K562 (cell line): Measurements from ENCODE around the gene CTDNEP1. TPM values are rescaled to one million over a fixed set of nuclear protein-coding genes. Genes with fewer than 3 reads are reported as not detected.
A peak's percentile ranks its signal among the peaks of the same experiment; 100 is the strongest.

Experiments used
- BRD9 ChIP-seq: fragments of 450-650 bp; IDR thresholded peaks from 2 replicates; pipeline ENCODE4 v1.6.1; 2018; ENCODE audit warnings: low read depth; ENCODE audit not compliant: partially characterized antibody
- CTCFL ChIP-seq: IDR thresholded peaks from 2 replicates; pipeline ENCODE4 v1.6.1; 2011; ENCODE audit warnings: borderline replicate concordance, low read depth, mild to moderate bottlenecking, moderate library complexity, low read length; ENCODE audit not compliant: insufficient read depth, poor library complexity, severe bottlenecking
- MYC ChIP-seq, 2 experiments: fragments of 250-450 bp in 1 of 2; sonication (Bioruptor Pico) in 1 of 2; IDR thresholded peaks; 2 replicates each; pipeline versions ENCODE4 v1.5.1 to v1.6.1; 2012 to 2021; ENCODE audit warnings: low read depth in 2 of 2, borderline replicate concordance in 1 of 2, improper control_type of control experiment in 1 of 2, low read length in 1 of 2, mild to moderate bottlenecking in 1 of 2, moderate library complexity in 1 of 2
- RBM25 ChIP-seq: fragments of 200-400 bp; formaldehyde crosslinking; IDR thresholded peaks from 2 replicates; pipeline ENCODE4 v1.6.1; 2018; ENCODE audit warnings: low read length, low read depth, moderate library complexity; ENCODE audit not compliant: severe bottlenecking
- STAT6 ChIP-seq: sonication (generic); formaldehyde crosslinking; IDR thresholded peaks from 2 replicates; pipeline ENCODE4 v1.8.1; 2023; ENCODE audit warnings: mild to moderate bottlenecking, missing genetic modification reagents
- TOE1 ChIP-seq, 2 experiments: fragments of 450-650 bp in 1 of 2; sonication (generic) in 1 of 2; formaldehyde crosslinking in 1 of 2; IDR thresholded peaks; 2 replicates each; pipeline versions ENCODE4 v1.7.1 to v1.8.0; 2016 to 2022; ENCODE audit warnings: borderline replicate concordance in 2 of 2, mild to moderate bottlenecking in 2 of 2, antibody characterized with exemption in 1 of 2, inconsistent platforms in 1 of 2, low read depth in 1 of 2, missing genetic modification reagents in 1 of 2, moderate library complexity in 1 of 2
- TSHZ1 ChIP-seq: fragments of 250-450 bp; sonication (Bioruptor Pico); IDR thresholded peaks from 2 replicates; pipeline ENCODE4 v1.4.0; 2020; ENCODE audit warnings: mild to moderate bottlenecking, moderate library complexity
- XRCC5 ChIP-seq: fragments of 200-400 bp; formaldehyde crosslinking; IDR thresholded peaks from 2 replicates; pipeline ENCODE4 v1.6.1; 2017; ENCODE audit warnings: low read depth, mild to moderate bottlenecking, low read length
- ZBTB11 ChIP-seq, 3 experiments: fragments of 200-800 bp in 1 of 3; fragments of 250-450 bp in 1 of 3; fragments of 450-650 bp in 1 of 3; sonication (Bioruptor Pico) in 1 of 3; sonication (Bioruptor generic) in 1 of 3; formaldehyde crosslinking in 1 of 3; IDR thresholded peaks; 2 replicates each; pipeline versions ENCODE4 v1.6.1 to v1.8.0; 2016 to 2022; ENCODE audit warnings: mild to moderate bottlenecking in 2 of 3, missing genetic modification characterization in 2 of 3, missing compliant biosample characterization in 1 of 3, moderate library complexity in 1 of 3
- ZNF140 ChIP-seq: fragments of 250-450 bp; sonication (Bioruptor Pico); IDR thresholded peaks from 2 replicates; pipeline ENCODE4 v1.8.0; 2021; ENCODE audit warnings: moderate library complexity, mild to moderate bottlenecking, inconsistent platforms
- ZNF551 ChIP-seq: fragments of 250-450 bp; sonication (Bioruptor Pico); IDR thresholded peaks from 2 replicates; pipeline ENCODE4 v1.5.0; 2021; ENCODE audit warnings: mild to moderate bottlenecking, moderate library complexity
- polyA plus RNA-seq, 8 experiments: library from polyadenylated mRNA; depleted of rRNA in 4 of 8; stranded (reverse) in 5 of 8; unstranded in 3 of 8; fragments of >200 nt; fragmentation: Nextera tagmentation in 2 of 8; fragmentation: Illumina TruSeq in 1 of 8; extraction: Ambion mirVana in 2 of 8; extraction: Trizol in 1 of 8; gene quantifications; 2 replicates each; pipeline versions ENCODE4 v1.2.1 to v1.2.3, GENCODE V29; 2011 to 2014; ENCODE audit warnings: inconsistent platforms in 1 of 8, missing spikeins in 1 of 8
- total RNA-seq, 7 experiments: library from RNA; depleted of rRNA in 6 of 7; stranded (reverse); fragments of >200 nt in 6 of 7; fragmentation: Illumina TruSeq in 2 of 7; extraction: Trizol in 2 of 7; gene quantifications; 2 replicates each; pipeline versions ENCODE4 v1.2.1 to v1.2.3, GENCODE V29; 2011 to 2021; ENCODE audit warnings: low replicate concordance in 1 of 7

The CTDNEP1 gene
- total and polyA plus RNA-seq, 9 of the 15 experiments (the other 6 are each of a cell fraction or from before 2014, with no cell fraction given), result 10.7 to 150 (median 28.5) TPM

GRCh38 chr17:7234083-7234951, 17.2 kb downstream of the CTDNEP1 start, which contains the start of gene DVL2 (continued):
- no peak for TF ChIP-seq STAT6
- TF ChIP-seq RBM25, result no peak
- TF ChIP-seq XRCC5, result no peak
- TF ChIP-seq ZNF140 (CRISPR knock-in tag), result no peak
- no peak for TF ChIP-seq CTCFL
- TF ChIP-seq TOE1 (IDR thresholded peaks at IDR 0.05; ENCODE audit: borderline replicate concordance), result peak; percentile 100
- TF ChIP-seq TOE1 (CRISPR knock-in tag; IDR thresholded peaks at IDR 0.05; ENCODE audit: borderline replicate concordance, low read depth), result no peak
- TF ChIP-seq MYC (IDR thresholded peaks at IDR 0.05; ENCODE audit: low read depth, low read length), result peak; percentile 71
- peak; percentile 56; the same call in 1 of the 2 replicates for TF ChIP-seq MYC (CRISPR knock-in tag; IDR thresholded peaks at IDR 0.05; ENCODE audit: borderline replicate concordance, low read depth)
- TF ChIP-seq ZNF551 (CRISPR knock-in tag), result peak; percentile 70; the same call in 1 of the 2 replicates
- TF ChIP-seq ZBTB11 (CRISPR knock-in tag; IDR thresholded peaks at IDR 0.05), result no peak
- no peak for TF ChIP-seq TSHZ1 (CRISPR knock-in tag)
- TF ChIP-seq BRD9, result no peak
